SK-N-SH treated with all-trans-retinoic acid at 6 μM for 48 hours (cell line): ENCODE measurements around the gene DPP10.
"Not testable (repeated sequence)": the region's sequence is repeated elsewhere in the genome, so short reads cannot be mapped to it uniquely, and the experiment has no call there.

Experiments used
- ATAC-seq: fragments of 200-7000 bp; cut with Tn5 transposase; 3 replicates; pipeline ENCODE4 v1.9.1; 2020; ENCODE audit warnings: mild to moderate bottlenecking, moderate library complexity
- ARNTL ChIP-seq: fragments of 450-650 bp; formaldehyde crosslinking; IDR thresholded peaks from 2 replicates; pipeline ENCODE4 v1.5.0; 2020; ENCODE audit warnings: low read depth, mild to moderate bottlenecking, moderate library complexity, borderline replicate concordance
- BACH2 ChIP-seq: fragments of 250-450 bp; sonication (Bioruptor Pico); IDR thresholded peaks from 2 replicates; pipeline ENCODE4 v1.9.0; 2021; ENCODE audit warnings: mild to moderate bottlenecking, borderline replicate concordance
- CSDC2 ChIP-seq: fragments of 250-450 bp; sonication (Bioruptor Pico); IDR thresholded peaks from 2 replicates; pipeline ENCODE4 v1.5.0; 2020; ENCODE audit warnings: mild to moderate bottlenecking, moderate library complexity
- ESRRG ChIP-seq: fragments of 250-450 bp; sonication (Bioruptor Pico); IDR thresholded peaks from 2 replicates; pipeline ENCODE4 v1.6.1; 2021; ENCODE audit warnings: mild to moderate bottlenecking
- GLIS3 ChIP-seq: fragments of 250-450 bp; sonication (Bioruptor Pico); IDR thresholded peaks from 2 replicates; pipeline ENCODE4 v1.5.0; 2020; ENCODE audit warnings: mild to moderate bottlenecking, moderate library complexity
- PPARA ChIP-seq: fragments of 250-450 bp; sonication (Bioruptor Pico); IDR thresholded peaks from 2 replicates; pipeline ENCODE4 v1.5.0; 2020; ENCODE audit warnings: mild to moderate bottlenecking, borderline replicate concordance
- RARB ChIP-seq: fragments of 250-450 bp; sonication (Bioruptor Pico); IDR thresholded peaks from 2 replicates; pipeline ENCODE4 v1.8.0; 2021; ENCODE audit warnings: mild to moderate bottlenecking, moderate library complexity
- SNAI2 ChIP-seq: fragments of 250-450 bp; sonication (Bioruptor Pico); IDR thresholded peaks from 2 replicates; pipeline ENCODE4 v1.5.0; 2020; ENCODE audit warnings: mild to moderate bottlenecking, moderate library complexity
- TCF4 ChIP-seq: fragments of 250-450 bp; sonication (Bioruptor Pico); IDR thresholded peaks from 2 replicates; pipeline ENCODE4 v1.8.0; 2021; ENCODE audit warnings: mild to moderate bottlenecking, moderate library complexity, borderline replicate concordance
- TOX ChIP-seq: fragments of 250-450 bp; sonication (Bioruptor Pico); IDR thresholded peaks from 2 replicates; pipeline ENCODE4 v1.8.0; 2021; ENCODE audit warnings: mild to moderate bottlenecking, moderate library complexity, borderline replicate concordance
- TSHZ2 ChIP-seq: fragments of 250-450 bp; sonication (Bioruptor Pico); IDR thresholded peaks from 2 replicates; pipeline ENCODE4 v1.5.0; 2020; ENCODE audit warnings: mild to moderate bottlenecking, moderate library complexity
- ZC3H10 ChIP-seq: fragments of 250-450 bp; sonication (Bioruptor Pico); IDR thresholded peaks from 2 replicates; pipeline ENCODE4 v1.5.1; 2021; ENCODE audit warnings: mild to moderate bottlenecking, moderate library complexity
- ZFP3 ChIP-seq: fragments of 250-450 bp; sonication (Bioruptor Pico); IDR thresholded peaks from 2 replicates; pipeline ENCODE4 v1.5.0; 2020; ENCODE audit warnings: mild to moderate bottlenecking, moderate library complexity
- ZFP30 ChIP-seq: fragments of 450-650 bp; formaldehyde crosslinking; IDR thresholded peaks from 2 replicates; pipeline ENCODE4 v1.5.0; 2022; ENCODE audit warnings: mild to moderate bottlenecking, moderate library complexity
- ZNF70 ChIP-seq: fragments of 450-650 bp; formaldehyde crosslinking; IDR thresholded peaks from 2 replicates; pipeline ENCODE4 v1.5.0; 2020; ENCODE audit warnings: mild to moderate bottlenecking, moderate library complexity
- ZNF8 ChIP-seq: fragments of 450-650 bp; formaldehyde crosslinking; IDR thresholded peaks from 2 replicates; pipeline ENCODE4 v1.5.0; 2020; ENCODE audit warnings: mild to moderate bottlenecking, moderate library complexity
- TF ChIP-seq, protein P1 (sequence below): fragments of 250-450 bp; sonication (Bioruptor Pico); IDR thresholded peaks from 2 replicates; pipeline ENCODE4 v1.5.1; 2020; ENCODE audit warnings: low read depth, mild to moderate bottlenecking, moderate library complexity
- TF ChIP-seq, protein P2 (sequence below): fragments of 250-450 bp; sonication (Bioruptor Pico); IDR thresholded peaks from 2 replicates; pipeline ENCODE4 v1.8.0; 2020; ENCODE audit warnings: mild to moderate bottlenecking, moderate library complexity, borderline replicate concordance
- TF ChIP-seq, protein P3 (sequence below): fragments of 250-450 bp; sonication (Bioruptor Pico); IDR thresholded peaks from 2 replicates; pipeline ENCODE4 v1.8.0; 2021; ENCODE audit warnings: low read depth, mild to moderate bottlenecking, moderate library complexity, borderline replicate concordance
- TF ChIP-seq, protein P4 (sequence below): fragments of 250-450 bp; sonication (Bioruptor Pico); IDR thresholded peaks from 2 replicates; pipeline ENCODE4 v1.5.1; 2021; ENCODE audit warnings: mild to moderate bottlenecking, moderate library complexity

Gene DPP10

DNA sequence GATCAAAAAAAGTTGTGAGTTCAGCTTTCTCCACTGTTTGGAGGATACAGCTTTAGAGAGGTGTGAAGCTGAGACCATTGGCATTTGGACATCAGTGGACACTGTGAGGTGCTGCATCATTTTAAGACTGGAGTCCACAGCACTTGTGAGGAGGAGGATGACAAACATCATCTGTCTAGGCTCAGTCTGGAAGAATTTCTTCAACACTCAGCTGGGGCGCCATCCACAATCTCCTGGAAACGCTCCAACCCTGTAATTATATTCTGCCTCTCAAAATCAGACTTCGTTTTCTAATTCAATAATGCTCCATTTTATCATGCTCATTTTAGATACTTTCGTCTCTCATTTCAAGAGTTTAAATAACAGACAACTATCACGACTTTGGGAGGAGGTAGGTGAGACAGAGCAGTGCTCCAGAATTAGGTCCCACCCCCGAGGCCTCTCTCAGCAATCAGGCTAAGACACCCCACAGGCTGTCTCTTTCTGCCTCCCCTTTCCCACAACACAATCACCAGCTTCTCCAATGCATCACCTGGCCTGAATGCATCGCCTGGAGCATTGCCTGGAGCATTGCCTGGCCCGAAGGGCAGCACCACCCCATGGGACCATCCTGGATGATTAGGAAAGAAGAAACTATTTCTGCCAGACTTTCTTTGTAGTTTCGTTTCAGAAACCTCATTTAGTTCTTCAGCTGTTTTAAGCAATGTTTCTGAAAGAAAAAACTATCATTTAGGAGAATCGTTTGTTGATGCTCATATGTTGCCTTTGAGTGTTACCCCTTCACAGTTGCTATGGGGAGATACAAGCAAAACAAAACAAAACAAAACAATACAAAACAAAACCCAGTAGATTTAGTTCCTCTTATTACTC is 37.0 kb upstream of the DPP10 start:
- TF ChIP-seq ZNF70 (CRISPR knock-in tag) (no peak), CSDC2 (no peak), GLIS3 (no peak), ZFP30 (CRISPR knock-in tag) (no peak), PPARA (CRISPR knock-in tag) (no peak), TCF4 (no peak), BACH2 (CRISPR knock-in tag) (no peak), TOX (CRISPR knock-in tag) (no peak), ARNTL (CRISPR knock-in tag) (no peak), SNAI2 (CRISPR knock-in tag) (no peak), ESRRG (CRISPR knock-in tag) (no peak), ZNF8 (no peak), TSHZ2 (CRISPR knock-in tag) (no peak), ZC3H10 (CRISPR knock-in tag) (no peak)
- TF ChIP-seq, protein P1, sequence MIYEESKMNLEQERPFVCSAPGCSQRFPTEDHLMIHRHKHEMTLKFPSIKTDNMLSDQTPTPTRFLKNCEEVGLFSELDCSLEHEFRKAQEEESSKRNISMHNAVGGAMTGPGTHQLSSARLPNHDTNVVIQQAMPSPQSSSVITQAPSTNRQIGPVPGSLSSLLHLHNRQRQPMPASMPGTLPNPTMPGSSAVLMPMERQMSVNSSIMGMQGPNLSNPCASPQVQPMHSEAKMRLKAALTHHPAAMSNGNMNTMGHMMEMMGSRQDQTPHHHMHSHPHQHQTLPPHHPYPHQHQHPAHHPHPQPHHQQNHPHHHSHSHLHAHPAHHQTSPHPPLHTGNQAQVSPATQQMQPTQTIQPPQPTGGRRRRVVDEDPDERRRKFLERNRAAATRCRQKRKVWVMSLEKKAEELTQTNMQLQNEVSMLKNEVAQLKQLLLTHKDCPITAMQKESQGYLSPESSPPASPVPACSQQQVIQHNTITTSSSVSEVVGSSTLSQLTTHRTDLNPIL (CRISPR knock-in tag) = no peak
- TF ChIP-seq, protein P2, sequence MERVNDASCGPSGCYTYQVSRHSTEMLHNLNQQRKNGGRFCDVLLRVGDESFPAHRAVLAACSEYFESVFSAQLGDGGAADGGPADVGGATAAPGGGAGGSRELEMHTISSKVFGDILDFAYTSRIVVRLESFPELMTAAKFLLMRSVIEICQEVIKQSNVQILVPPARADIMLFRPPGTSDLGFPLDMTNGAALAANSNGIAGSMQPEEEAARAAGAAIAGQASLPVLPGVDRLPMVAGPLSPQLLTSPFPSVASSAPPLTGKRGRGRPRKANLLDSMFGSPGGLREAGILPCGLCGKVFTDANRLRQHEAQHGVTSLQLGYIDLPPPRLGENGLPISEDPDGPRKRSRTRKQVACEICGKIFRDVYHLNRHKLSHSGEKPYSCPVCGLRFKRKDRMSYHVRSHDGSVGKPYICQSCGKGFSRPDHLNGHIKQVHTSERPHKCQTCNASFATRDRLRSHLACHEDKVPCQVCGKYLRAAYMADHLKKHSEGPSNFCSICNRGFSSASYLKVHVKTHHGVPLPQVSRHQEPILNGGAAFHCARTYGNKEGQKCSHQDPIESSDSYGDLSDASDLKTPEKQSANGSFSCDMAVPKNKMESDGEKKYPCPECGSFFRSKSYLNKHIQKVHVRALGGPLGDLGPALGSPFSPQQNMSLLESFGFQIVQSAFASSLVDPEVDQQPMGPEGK = no peak
- TF ChIP-seq, protein P3, sequence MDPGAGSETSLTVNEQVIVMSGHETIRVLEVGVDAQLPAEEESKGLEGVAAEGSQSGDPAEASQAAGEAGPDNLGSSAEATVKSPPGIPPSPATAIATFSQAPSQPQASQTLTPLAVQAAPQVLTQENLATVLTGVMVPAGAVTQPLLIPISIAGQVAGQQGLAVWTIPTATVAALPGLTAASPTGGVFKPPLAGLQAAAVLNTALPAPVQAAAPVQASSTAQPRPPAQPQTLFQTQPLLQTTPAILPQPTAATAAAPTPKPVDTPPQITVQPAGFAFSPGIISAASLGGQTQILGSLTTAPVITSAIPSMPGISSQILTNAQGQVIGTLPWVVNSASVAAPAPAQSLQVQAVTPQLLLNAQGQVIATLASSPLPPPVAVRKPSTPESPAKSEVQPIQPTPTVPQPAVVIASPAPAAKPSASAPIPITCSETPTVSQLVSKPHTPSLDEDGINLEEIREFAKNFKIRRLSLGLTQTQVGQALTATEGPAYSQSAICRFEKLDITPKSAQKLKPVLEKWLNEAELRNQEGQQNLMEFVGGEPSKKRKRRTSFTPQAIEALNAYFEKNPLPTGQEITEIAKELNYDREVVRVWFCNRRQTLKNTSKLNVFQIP = no peak
- ATAC-seq = no peak

DNA sequence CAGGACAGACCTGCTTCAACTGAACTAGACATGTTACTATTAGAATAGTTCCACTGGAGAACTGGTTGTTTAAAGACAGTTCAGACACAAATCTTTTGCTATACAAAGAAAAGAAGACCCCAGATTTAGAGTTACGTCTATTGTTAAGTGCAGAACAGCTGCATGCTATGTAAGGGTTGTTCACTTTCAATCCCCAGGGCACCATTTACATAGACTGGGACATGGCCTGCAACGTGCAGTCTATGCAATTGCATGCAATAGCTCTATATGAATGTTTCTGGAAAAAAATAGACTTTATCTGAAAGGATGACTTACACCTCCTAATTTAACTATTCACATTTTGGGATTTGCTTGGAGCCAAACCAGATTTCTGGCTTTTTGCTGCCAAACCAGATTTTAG is 36.1 kb upstream of the DPP10 start:
- no peak for TF ChIP-seq ESRRG (CRISPR knock-in tag)
- TF ChIP-seq TOX (CRISPR knock-in tag) = no peak
- no peak for TF ChIP-seq ZFP30 (CRISPR knock-in tag)
- TF ChIP-seq, protein P4, sequence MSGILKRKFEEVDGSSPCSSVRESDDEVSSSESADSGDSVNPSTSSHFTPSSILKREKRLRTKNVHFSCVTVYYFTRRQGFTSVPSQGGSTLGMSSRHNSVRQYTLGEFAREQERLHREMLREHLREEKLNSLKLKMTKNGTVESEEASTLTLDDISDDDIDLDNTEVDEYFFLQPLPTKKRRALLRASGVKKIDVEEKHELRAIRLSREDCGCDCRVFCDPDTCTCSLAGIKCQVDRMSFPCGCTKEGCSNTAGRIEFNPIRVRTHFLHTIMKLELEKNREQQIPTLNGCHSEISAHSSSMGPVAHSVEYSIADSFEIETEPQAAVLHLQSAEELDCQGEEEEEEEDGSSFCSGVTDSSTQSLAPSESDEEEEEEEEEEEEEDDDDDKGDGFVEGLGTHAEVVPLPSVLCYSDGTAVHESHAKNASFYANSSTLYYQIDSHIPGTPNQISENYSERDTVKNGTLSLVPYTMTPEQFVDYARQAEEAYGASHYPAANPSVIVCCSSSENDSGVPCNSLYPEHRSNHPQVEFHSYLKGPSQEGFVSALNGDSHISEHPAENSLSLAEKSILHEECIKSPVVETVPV = no peak
- no peak for TF ChIP-seq CSDC2
- no peak for ATAC-seq

DNA sequence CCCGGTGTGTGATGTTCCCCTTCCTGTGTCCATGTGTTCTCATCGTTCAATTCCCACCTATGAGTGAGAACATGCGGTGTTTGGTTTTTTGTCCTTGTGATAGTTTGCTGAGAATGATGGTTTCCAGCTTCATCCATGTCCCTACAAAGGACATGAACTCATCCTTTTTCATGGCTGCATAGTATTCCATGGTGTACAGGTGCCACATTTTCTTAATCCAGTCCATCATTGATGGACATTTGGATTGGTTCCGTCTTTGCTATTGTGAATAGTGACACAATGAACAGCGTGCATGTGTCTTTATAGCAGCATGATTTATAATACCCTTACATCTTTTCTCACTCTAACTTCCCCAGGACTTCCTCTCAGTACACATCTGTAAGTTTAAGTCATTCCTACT is 35.1 kb upstream of the DPP10 start:
- not testable (repeated sequence) for ATAC-seq

GRCh38 chr2:114421781-114422180 is 20.7 kb upstream of the DPP10 start:
- ATAC-seq = no peak
- TF ChIP-seq, protein P2 = no peak
- TF ChIP-seq ZFP3 (CRISPR knock-in tag) (no peak), SNAI2 (CRISPR knock-in tag) (no peak), CSDC2 (no peak), ZFP30 (CRISPR knock-in tag) (no peak), ZNF70 (CRISPR knock-in tag) (no peak), RARB (CRISPR knock-in tag) (no peak), PPARA (CRISPR knock-in tag) (no peak)
- TF ChIP-seq, protein P4 = no peak
- TF ChIP-seq, protein P3 = no peak
- TF ChIP-seq, all 23 proteins: peak for 0
